ENCODE measurements around the gene COTL1.
"Not testable (repeated sequence)": the region's sequence is repeated elsewhere in the genome, so short reads cannot be mapped to it uniquely, and the experiment has no call there.

Gene COTL1

DNA sequence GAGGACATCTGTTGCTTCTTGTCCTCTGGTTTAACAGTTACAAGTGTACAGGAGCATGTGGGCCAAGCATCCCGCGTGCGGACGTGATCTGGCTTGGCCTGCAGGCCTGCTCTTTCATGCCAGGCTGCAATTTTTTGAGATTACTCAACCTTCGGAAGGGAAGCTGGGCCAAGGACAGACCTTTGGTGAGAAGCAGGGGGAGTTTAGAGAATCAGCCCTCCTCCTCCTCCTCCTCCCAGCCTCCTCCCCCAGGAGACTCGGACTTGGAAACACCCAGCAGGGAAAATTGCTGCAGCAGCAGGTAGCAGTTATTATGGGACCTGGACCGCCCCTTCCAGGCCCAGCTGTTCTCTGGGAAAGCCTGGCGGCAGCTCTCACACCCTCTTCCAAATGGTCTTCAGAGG is 25.3 kb upstream of the COTL1 start:
- no peak for DNase-seq (ENCODE audit: low read depth)

DNA sequence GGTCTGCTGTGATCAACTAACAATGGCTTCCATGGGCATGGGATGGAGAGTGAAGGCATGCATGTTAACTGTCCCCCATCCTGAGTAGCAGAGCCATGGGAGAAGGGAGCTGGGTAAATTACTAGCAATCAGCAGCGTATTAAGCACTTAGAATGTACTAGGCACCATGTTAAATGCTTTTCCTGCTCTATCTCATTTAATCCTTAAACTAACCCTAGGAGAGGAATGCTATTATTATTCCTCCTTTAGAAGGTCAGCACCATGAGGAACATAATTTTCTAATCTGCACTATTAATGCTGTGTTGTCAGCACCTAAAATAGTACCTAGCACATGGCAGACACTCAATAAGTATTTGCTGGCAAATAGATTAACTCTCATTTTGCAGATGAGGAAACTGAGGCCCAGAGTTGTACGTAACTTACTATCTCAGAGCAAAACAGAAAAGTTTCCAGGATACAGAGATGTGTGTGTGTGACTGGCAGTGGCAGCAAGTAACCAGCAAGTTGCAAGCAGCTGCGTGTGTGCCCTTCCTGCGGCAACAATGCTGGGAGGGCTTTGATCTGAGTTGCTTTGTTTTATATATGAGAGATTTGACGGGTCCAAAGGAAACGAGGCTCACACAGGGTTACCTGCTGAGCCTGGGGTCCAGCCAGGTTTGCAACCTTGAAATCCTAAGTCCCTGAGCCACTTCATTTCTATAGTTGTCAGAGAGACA is 23.9 kb upstream of the COTL1 start:
- no peak for DNase-seq (ENCODE audit: low read depth)

DNA sequence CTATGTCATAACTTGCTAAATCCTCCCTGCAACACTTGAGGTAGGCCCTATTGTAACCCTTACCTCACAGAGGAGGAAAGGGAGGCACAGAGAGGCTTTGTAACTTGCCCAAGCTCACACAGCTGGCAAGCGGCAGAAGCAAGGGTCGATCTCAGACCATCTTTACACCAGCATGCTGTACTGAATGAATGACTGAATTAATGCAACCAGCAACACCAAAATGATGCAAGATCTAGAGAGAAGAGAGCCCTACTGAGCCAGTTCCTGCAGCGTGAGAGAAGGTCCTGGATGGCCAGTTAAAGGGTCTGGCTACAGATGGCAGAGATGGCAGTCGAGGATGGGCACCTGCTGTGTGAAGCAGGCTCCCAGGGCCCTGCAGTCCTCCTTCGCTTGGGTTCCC is 22.3 kb upstream of the COTL1 start:
- DNase-seq (ENCODE audit: low read depth), result no peak

DNA sequence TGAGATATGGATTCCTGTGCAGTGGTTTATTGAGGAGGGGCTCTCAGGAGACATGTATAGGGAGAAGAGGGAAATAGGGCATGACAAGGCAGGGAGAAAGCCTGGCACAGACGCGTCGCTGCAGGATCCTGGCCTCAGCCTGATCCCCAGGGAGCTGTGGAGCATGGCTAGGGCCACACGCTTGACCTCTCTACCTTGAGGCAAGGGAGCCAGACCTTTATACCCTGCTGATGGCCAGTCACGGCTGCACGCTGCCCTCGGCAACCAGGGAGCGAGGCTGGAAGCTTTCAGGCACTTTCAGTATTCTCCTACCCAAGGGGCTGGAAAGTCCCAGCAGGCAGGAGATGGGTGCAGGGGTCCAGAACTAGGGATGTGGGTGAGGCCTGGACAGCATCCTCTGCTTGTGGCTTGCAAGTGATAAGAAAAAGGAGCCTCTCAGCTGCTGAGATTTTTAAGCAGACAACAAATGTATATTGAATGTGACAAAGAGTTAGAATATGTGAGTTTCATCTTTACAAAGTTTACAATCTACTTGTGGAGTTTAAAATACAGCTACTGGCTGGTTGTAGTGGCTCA is 20.4 kb upstream of the COTL1 start:
- DNase-seq (ENCODE audit: low read depth), result no peak

DNA sequence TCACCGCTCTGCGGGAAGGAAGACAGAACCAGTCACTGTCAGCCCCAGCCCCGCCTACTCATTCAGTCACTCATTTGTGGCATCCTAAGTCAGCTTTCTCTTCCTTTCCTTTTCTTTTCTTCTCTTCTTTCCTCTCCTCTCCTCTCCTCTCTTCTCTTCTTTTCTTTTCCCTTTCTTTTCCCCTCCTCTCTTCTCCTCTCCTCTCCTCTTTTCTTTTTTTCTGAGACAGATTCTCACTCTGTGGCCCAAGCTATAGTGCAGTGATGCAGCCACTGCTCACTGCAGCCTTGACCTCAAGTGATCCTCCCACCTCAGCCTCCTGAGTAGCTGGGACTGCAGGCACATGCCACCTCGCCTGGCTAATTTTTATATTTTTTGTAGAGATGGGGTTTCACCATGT is 19.8 kb upstream of the COTL1 start:
- no peak for DNase-seq (ENCODE audit: low read depth)

DNA sequence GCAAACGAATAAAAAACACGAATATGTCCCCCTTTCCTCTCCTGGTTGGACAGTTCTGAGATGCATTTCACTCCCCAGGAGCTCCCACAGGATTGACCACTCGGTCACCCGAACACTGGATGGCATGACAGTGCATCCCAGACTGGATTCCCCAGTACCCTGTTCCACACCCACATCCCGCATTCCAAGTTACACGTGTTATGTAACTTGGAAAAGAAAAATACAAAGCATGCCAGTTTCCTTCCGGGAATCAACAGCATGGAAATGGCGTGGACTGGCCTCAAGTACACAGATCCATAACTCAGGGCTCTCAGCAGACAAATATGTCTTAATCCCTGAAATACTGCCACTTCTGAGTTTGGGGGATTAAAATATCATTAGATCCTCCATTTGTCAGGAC is 17.8 kb upstream of the COTL1 start:
- no peak for DNase-seq (ENCODE audit: low read depth)

DNA sequence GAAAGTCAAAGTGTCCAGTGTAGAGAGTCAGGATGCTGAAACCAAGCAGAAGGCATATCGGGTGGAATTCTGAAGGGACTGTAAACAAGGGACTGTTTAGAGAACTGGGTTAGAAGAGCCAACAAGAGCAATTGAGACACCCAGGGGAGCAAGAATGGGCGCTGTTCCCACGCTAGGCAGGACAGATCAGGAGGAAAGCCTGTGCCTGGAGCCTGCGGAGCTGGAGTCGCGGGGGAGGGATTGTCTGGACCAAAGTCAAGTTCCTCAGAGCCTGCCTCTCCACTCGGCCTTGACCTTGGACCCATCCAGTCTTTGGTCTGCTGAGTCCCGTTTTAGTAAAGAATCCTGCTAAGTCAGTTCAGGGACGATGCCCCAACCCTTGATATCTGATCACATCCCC is 15.7 kb upstream of the COTL1 start:
- no peak for DNase-seq (ENCODE audit: low read depth)

DNA sequence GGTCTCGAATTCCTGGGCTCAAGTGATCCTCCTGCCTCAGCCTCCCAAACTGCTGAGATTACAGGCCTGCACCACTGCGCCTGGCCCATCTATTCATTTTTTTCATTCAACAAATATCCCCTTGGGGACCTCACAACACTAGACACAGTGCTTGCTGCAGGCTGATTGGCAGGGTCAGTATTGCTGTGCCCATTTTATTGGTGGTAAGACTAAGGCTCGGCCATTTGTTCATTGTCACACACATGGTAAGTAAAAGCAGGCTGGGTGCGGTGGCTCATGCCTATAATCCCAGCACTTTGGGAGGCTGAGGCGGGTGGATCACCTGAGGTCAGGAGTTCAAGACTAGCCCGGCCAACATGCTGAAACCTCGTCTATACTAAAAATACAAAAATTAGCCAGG is 15.0 kb upstream of the COTL1 start:
- not testable (repeated sequence) for DNase-seq (ENCODE audit: low read depth)

DNA sequence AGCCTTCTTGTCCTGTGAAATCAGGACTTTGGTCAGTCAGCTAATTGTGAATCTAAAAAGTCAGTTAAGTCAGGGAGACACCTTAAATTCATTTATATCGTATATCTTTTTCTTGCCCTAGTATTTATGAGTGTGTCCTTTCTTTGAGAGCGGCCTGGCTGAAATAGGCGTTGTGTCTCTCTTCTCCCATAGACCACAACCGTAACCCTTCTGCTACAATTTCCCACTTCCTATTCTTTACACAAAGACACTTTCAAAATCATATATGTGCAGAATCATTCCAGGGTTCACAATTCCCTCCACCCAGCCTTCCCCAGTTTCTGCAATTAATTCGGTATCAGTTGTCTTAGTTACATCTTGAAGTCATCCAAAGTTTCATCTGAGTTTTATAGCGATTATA is 14.0 kb upstream of the COTL1 start:
- no peak for DNase-seq (ENCODE audit: low read depth)

DNA sequence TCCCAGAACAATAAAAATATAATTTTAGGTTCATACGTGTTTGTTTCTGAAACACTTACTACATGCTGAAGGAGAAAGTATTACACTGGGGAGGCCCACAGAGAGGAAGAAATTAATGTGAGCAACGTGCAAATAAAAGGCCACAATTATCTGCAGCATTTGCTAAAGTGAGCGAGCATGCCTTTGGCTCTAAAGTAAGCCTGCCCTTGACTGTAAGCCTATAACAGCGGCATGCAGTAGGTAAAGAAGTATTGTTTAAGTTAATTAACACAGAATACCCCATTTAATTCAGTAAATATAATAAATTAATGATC is 13.2 kb upstream of the COTL1 start:
- no peak for DNase-seq (ENCODE audit: low read depth)

DNA sequence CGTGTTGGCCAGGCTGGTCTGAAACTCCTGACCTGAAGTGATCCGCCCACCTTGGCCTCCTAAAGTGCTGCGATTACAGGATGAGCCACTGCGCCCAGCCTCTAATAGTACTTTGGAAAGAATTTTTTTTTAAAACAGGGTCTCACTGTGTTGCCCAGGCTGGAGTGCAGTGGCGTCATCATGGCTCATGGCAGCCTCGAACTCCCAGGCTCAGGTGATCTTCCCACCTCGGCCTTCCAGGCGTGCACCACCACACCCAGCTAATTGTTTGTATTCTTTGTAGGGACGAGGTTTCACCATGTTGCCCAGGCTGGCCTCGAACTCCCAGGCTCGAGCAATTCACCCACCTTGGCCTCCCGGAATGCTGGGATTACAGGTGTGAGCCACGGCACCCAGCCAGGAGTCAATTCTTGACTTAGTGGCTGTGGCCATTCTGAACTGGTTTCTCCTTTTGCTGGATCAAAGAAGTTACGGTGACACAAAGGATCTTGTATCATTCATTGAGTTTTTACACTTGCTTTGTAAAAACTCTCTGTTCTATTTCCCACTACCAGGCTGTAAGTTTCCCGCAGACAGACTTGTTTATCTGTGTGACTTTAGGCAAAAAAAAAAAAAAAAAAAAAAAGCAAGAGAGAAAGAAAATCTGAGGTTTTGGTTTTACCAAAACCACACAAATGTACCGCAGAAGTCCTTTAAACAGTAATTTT is 12.7 kb upstream of the COTL1 start:
- no peak for DNase-seq (ENCODE audit: low read depth)

DNA sequence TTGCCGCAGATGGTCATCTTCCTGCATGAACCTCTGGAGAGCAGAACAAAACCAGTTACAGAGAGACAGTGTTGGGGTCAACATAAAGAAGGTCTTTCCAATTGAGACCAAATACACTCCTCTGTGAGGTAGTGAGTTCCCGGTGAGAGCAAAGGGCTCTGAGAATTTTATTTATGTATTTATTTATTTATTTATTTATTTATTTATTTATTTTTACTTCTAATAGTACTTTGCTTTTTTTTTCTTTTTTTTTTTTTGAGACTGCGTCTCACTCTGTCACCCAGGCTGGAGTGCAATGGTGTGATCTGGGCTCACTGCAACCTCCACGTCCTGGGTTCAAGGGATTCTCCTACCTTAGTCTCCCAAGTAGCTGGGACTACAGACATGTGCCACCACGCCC is 12.1 kb upstream of the COTL1 start:
- no peak for DNase-seq (ENCODE audit: low read depth)

DNA sequence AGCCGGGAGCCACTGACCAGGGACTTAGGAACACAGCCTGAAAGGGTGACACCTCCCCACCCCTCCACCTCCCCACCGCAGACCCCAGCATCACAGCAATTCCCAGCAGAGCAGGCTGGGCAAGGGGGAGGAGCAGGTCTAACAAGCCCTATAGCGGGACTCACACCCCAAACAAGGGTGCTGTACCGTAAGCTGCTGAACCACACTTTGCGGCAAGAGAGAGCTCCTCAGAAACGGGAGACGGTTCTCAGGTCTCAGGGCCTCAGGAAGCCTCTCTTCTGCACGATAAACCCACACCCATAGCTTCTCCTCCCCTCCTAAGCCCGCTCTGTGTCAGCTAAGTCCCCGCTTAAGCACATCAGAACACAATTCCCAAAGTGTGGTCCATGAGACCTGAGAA is 11.7 kb upstream of the COTL1 start:
- no peak for DNase-seq (ENCODE audit: low read depth)

DNA sequence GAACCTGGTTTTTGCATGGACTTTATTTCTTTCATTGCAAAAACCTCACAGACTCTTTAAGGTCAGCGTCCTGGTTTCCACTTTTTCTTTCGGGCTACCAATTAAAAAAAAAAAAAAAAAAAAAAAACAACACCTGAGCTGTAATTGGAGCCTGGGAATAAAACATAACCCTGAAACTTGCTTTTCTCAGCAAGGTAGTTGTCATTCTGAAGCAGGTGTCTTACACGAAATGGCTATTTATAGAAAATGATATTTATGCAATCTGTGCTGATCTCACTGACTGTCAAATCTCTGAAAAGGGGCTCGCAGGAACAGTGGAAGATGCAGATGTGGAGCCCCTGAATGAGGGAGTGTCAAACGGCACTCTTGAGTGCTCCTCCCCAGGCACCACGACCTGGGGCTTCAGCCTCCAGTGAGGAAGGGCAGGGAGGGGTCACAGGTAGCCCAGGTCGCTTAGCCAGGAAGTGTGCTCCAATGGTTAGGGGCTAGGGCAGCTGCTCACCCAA is 10.4 kb upstream of the COTL1 start:
- DNase-seq (ENCODE audit: low read depth), result no peak

DNA sequence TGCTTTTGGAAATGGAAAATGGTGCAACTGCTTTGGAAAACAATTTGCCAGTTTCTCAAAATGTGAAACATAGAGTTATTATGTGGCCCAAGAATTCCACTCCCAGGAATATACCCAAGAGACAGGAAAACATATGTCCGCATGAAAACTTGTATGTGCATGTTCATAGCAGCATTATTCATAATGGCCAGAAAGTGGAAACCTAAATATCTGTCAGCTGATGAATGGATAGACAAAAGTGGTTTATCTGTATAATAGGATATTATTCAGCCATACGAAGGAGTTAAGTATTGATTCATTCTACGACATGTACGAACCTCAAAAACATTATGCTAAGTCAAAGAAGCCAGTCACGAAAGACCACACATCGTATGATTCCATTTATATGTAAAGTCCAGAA is 7.7 kb upstream of the COTL1 start:
- no peak for DNase-seq (ENCODE audit: low read depth)

DNA sequence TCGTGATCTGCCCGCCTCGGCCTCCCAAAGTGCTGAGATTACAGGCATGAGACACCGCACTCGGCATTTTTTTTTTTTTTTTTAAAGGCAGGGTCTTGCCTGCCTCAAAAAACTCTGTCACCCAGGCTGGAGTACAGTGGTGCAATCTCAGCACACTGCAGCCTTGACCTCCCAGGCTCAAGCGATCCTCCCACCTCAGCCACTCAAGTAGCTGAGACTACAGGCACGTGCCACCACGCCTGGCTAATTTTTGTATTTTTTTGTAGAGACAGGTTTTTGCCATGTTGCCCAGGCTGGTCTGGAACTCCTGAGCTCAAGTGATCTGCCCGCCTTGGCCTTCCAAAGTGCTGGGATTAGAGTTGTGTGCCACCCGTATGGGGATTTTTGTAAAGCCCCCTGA is 3.0 kb upstream of the COTL1 start:
- DNase-seq (ENCODE audit: low read depth), result not testable (repeated sequence)

DNA sequence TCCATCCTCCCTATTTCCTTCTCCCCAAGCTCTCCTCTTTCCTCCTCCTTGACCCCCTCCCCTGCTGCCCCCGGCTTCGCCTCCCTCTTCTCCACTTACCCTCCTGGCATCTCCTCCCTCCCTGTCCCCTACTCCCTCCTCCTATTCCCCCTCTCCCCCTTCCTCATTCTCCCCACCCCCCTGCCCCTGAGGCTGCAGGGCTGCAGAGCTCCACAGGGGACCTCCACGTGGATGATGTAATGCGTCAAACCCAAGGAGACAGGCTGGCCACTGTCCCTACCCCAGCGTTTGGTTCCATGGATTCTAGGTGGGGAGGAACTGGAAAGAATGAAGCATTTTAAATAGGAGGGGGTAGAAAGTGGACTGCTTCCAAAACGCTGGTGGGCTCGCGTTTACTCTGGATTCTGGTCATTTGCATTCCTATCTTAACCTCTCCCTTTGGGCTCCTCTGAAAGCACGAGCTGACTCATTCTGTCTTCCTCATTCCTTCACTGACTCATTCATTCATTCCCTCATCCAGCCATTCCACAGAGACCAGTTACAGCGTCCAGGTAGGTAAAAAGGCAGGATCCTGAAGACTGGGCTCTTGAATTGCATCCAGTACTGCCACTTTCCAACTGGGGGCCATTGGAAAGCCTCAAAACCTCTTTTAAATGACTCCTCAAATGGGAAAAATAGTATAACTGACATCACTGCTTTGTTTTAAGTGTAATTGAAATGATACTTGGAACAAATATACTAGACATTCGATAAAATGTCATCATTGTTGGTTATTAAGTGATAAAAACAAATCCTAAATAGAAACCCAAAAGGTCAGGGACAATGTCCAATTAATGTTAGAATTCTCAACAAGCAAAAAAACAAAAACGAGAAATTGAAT is 943 bp upstream of the COTL1 start:
- DNase-seq (ENCODE audit: low read depth), result no peak

DNA sequence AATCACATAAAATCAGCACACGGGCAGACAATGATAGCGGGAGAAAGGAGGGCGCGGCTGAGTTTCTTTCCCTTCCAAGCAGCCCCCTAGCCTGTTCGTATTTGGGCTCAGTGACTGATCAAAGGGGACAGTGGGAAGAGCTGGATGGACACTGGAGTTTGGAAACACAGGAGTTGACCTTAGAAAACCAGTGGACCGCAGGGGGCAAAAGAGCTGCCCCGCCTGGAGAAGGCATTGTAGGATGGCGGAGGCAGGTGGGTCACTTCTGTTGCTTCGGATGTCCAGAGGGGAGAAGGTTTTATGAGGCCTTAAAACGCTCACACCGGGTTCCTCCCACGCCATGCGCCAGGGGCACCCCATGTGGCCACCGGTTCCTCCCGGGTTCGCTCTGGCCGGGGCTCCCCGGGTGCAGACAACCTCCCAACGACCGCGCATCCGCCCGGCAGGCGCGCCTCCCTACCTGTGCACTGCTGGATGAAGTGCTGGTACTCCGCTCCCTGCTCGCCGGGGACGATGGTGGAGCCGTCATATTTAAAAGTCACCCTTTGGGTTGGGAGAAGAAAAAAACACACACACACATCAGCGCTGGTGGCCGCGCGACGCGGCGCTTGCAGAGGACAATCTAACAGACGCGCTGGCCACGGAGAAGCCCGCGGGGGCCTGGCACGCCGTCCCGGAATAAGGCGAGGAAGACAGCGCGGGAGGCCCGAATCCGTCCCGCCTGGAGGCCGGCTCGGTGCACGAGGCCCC is 662 bp downstream of the COTL1 start:
- DNase-seq (ENCODE audit: low read depth), result no peak

DNA sequence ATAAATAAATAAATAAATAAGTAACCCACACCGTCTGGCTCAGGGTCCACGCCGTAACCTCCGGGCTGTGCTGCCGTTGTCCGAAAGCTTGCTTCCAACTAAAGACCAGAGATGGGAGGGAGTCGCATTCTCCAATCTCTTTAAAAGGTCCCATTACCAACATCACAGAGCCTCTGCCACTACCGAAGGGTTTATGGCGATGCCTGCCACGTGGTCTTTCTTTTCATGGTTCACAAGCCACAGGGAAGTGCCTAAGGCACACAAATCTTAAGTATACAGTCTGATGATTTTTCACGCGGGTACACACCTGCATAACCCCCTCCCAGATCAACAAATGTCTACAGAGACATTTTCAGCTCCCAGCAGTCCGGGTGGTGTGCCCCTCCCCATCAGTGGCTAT is 1.4 kb downstream of the COTL1 start:
- DNase-seq (ENCODE audit: low read depth), result no peak

DNA sequence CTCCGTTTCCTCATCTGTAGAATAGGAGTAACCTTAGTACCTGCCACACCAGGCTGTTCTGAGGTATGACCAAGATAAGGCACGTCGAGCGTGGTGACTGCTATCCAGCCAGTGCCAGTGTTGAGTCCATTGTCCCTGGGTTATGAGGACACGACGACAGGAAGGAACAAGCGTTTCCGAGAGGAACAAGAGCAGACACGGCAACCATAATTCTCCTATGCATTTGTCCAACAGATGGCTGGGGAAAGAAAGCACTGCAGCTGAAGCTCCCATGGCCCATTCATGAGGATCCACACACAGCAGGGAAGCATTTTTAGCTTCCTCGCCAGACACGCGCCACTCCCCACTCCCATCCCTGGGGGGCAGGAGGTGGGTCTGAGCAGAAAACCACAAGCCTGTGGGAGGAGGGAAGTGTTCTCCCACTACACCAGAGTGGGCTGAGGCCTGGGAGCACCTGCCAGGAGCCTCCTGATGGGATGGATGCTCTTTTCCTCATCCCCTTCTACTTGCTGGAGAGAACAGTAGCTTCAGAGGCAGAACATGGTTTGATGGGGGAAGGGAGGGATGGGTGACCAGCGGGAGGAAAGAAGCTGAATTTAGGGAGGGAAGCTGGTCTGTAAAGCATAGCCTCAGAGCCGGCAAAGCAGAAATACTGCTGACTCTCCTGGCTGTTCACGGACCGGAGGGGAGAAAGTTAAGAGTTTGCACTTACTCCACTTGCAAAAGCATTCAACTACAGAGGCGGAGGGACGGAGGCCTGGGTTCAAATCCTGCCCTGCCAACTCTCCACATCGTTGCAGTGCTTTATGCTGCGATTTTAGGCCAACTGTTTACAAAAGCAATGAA is 2.7 kb downstream of the COTL1 start:
- DNase-seq (ENCODE audit: low read depth), result no peak

DNA sequence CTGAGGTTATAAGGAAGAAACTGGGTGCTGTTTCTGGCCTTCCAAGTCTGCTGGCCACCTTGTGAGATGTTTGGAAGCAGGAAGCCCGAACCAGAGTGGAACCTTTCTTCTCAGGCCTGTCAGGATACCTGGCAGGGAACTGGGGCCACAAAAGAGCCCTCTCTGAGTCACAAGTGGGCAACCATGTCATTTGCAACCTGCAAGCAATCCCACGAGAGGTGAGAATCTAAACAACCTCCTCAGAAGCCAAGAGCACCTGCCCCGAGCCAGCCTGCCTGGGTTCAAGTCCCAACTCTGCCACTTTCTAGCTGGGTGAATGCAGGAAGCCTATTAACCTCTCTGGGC is 3.3 kb downstream of the COTL1 start:
- no peak for DNase-seq (ENCODE audit: low read depth)
